Ectodermal cell (in vitro differentiated cells): ENCODE data around the gene SLC9A9.

Source experiments
- H3K27ac ChIP-seq: 2 replicates; pipeline ENCODE4 v1.7.0; 2013; ENCODE audit warnings: mild to moderate bottlenecking, low read depth, low read length; ENCODE audit not compliant: insufficient read depth, poor library complexity, severe bottlenecking
- H3K27me3 ChIP-seq: 2 replicates; pipeline ENCODE4 v1.7.0; 2013; ENCODE audit warnings: mild to moderate bottlenecking, low read length; ENCODE audit not compliant: insufficient read depth, control insufficient read depth, poor library complexity, severe bottlenecking
- H3K36me3 ChIP-seq: one replicate; pipeline ENCODE4 v1.7.0; 2013; ENCODE audit warnings: low read length; ENCODE audit not compliant: control insufficient read depth, insufficient read depth
- H3K4me1 ChIP-seq: one replicate; pipeline ENCODE4 v1.7.0; 2013; ENCODE audit warnings: low read length; ENCODE audit not compliant: control insufficient read depth, insufficient read depth
- H3K4me3 ChIP-seq: 2 replicates; pipeline ENCODE4 v1.7.0; 2013; ENCODE audit warnings: low read depth, low read length, control low read depth; ENCODE audit not compliant: insufficient read depth
- H3K9me3 ChIP-seq: 2 replicates; pipeline ENCODE4 v1.7.0; 2013; ENCODE audit warnings: mild to moderate bottlenecking, low read length, moderate library complexity; ENCODE audit not compliant: control insufficient read depth
- WGBS, 2 experiments: methylation state at CpG; one replicate each; pipeline ENCODE4 v1.1.7; 2013; ENCODE audit warnings: missing lambda C conversion rate in 2 of 2; 5-methylcytosine and 5-hydroxymethylcytosine counted together

SLC9A9 gene

GRCh38 chr3:143676021-143676420 lies 172.2 kb downstream of the SLC9A9 start:
- 94 to 96% methylated on average over 6 of the region's 6 CpGs for WGBS, 2 experiments
- no peaks in the 10 kb centered on the region for H3K27me3 ChIP-seq
- H3K4me3 ChIP-seq = no peak overlapping the region
- H3K4me1 ChIP-seq = no peaks in the 10 kb centered on the region
- no peaks in the 10 kb centered on the region for H3K9me3 ChIP-seq
- no peaks in the 10 kb centered on the region for H3K36me3 ChIP-seq
- H3K27ac ChIP-seq = no peak overlapping the region

- no peaks in the 10 kb centered on the region for H3K9me3 ChIP-seq
- H3K4me1 ChIP-seq = no peaks in the 10 kb centered on the region
- 32 to 35% methylated on average over 9 to 10 of the region's 10 CpGs for WGBS, 2 experiments
- H3K27ac ChIP-seq = no peak overlapping the region
- no peaks in the 10 kb centered on the region for H3K36me3 ChIP-seq
- H3K4me3 ChIP-seq = no peak overlapping the region
- H3K27me3 ChIP-seq = no peaks in the 10 kb centered on the region
Observed at GRCh38 chr3:143674100-143674968, 173.9 kb downstream of the SLC9A9 start.

- Histone ChIP-seq H3K27me3 (no peaks in the 10 kb centered on the region), H3K36me3 (no peaks in the 10 kb centered on the region), H3K9me3 (no peaks in the 10 kb centered on the region), H3K4me1 (no peaks in the 10 kb centered on the region), H3K4me3 (no peak overlapping the region), H3K27ac (no peak overlapping the region)
- WGBS, 2 experiments = 87 to 100% methylated on average over 2 to 3 of the region's 3 CpGs
Observed at GRCh38 chr3:143672396-143673165, 175.7 kb downstream of the SLC9A9 start.

GRCh38 chr3:143671626-143672025 lies 176.6 kb downstream of the SLC9A9 start:
- 58 to 69% methylated on average over 1 of the region's 1 CpG for WGBS, 2 experiments
- H3K4me3 ChIP-seq = no peak overlapping the region
- H3K9me3 ChIP-seq = no peaks in the 10 kb centered on the region
- no peak overlapping the region for H3K27ac ChIP-seq
- no peaks in the 10 kb centered on the region for H3K36me3 ChIP-seq
- H3K27me3 ChIP-seq = no peaks in the 10 kb centered on the region
- no peaks in the 10 kb centered on the region for H3K4me1 ChIP-seq

- no peak overlapping the region for H3K4me3 ChIP-seq
- no peaks in the 10 kb centered on the region for H3K27me3 ChIP-seq
- H3K27ac ChIP-seq = no peak overlapping the region
- no peaks in the 10 kb centered on the region for H3K4me1 ChIP-seq
- H3K36me3 ChIP-seq = no peaks in the 10 kb centered on the region
- H3K9me3 ChIP-seq = no peaks in the 10 kb centered on the region
- 95% methylated on average over 5 of the region's 5 CpGs for WGBS, 2 experiments
Observed at GRCh38 chr3:143668924-143669790, 179.1 kb downstream of the SLC9A9 start.

- Histone ChIP-seq H3K4me3 (no peak overlapping the region), H3K36me3 (no peaks in the 10 kb centered on the region), H3K9me3 (no peaks in the 10 kb centered on the region), H3K27me3 (no peaks in the 10 kb centered on the region), H3K4me1 (no peaks in the 10 kb centered on the region), H3K27ac (no peak overlapping the region)
- 91 to 93% methylated on average over 2 to 3 of the region's 5 CpGs for WGBS, 2 experiments
Observed at GRCh38 chr3:143668385-143668784, 179.9 kb downstream of the SLC9A9 start.

GRCh38 chr3:143661677-143662076 lies 186.6 kb downstream of the SLC9A9 start:
- 91 to 92% methylated on average over 3 of the region's 3 CpGs for whole genome bisulfite sequencing, 2 experiments
- no peaks in the 10 kb centered on the region for H3K9me3 ChIP-seq
- H3K27me3 ChIP-seq = no peaks in the 10 kb centered on the region
- no peaks in the 10 kb centered on the region for H3K36me3 ChIP-seq
- no peak overlapping the region for H3K4me3 ChIP-seq
- no peak overlapping the region for H3K27ac ChIP-seq
- H3K4me1 ChIP-seq = no peaks in the 10 kb centered on the region

- Histone ChIP-seq H3K36me3 (no peaks in the 10 kb centered on the region), H3K27ac (no peak overlapping the region), H3K9me3 (no peaks in the 10 kb centered on the region), H3K27me3 (no peaks in the 10 kb centered on the region), H3K4me1 (no peaks in the 10 kb centered on the region), H3K4me3 (no peak overlapping the region)
- WGBS, 2 experiments = 100% methylated on average over 2 of the region's 2 CpGs
Observed at GRCh38 chr3:143658861-143659260, 189.4 kb downstream of the SLC9A9 start.

GRCh38 chr3:143658116-143658515 lies 190.2 kb downstream of the SLC9A9 start:
- Histone ChIP-seq H3K27me3 (no peaks in the 10 kb centered on the region), H3K4me1 (no peaks in the 10 kb centered on the region), H3K9me3 (no peaks in the 10 kb centered on the region), H3K36me3 (no peaks in the 10 kb centered on the region), H3K4me3 (no peak overlapping the region), H3K27ac (no peak overlapping the region)
- WGBS, 2 experiments = 92 to 95% methylated on average over 1 of the region's 1 CpG

- no peaks in the 10 kb centered on the region for H3K9me3 ChIP-seq
- H3K27ac ChIP-seq = no peak overlapping the region
- H3K27me3 ChIP-seq = no peaks in the 10 kb centered on the region
- H3K36me3 ChIP-seq = no peaks in the 10 kb centered on the region
- H3K4me1 ChIP-seq = no peaks in the 10 kb centered on the region
- no peak overlapping the region for H3K4me3 ChIP-seq
Observed at GRCh38 chr3:143657391-143657790, 190.9 kb downstream of the SLC9A9 start.
